Calu3 (cell line): Measurements from ENCODE around the gene SACM1L. TPM values are rescaled to one million over a fixed set of nuclear protein-coding genes. Genes with fewer than 3 reads are reported as not detected.

Source experiments
- BruUV-seq: library from RNA; stranded (reverse); fragments of 400-500 nt; replicated peaks from 2 replicates; lab custom pipeline; 2021; lab: Mats Ljungman, UMichigan
- CTCF ChIA-PET: fragments of 300-600 bp; sonication (Branson Sonifier 250); formaldehyde crosslinking; loops from one replicate; lab custom pipeline; 2022; ENCODE audit warnings: antibody characterized with exemption; lab: Charles Lee
- DNase-seq: peaks from one replicate; pipeline ENCODE4 v3.0.0; 2022
- H3K27ac Mint-ChIP-seq: one replicate; pipeline ENCODE4 v1.8.0; 2022; ENCODE audit warnings: mixed read lengths; ENCODE audit not compliant: unreplicated experiment
- H3K27me3 Mint-ChIP-seq: one replicate; pipeline ENCODE4 v1.8.0; 2022; ENCODE audit warnings: mixed read lengths; ENCODE audit not compliant: unreplicated experiment
- H3K36me3 Mint-ChIP-seq: one replicate; pipeline ENCODE4 v1.8.0; 2022; ENCODE audit warnings: mild to moderate bottlenecking, moderate library complexity, mixed read lengths; ENCODE audit not compliant: insufficient read depth, unreplicated experiment
- H3K4me1 Mint-ChIP-seq: one replicate; pipeline ENCODE4 v1.8.0; 2022; ENCODE audit warnings: mild to moderate bottlenecking, low read depth, mixed read lengths; ENCODE audit not compliant: unreplicated experiment
- H3K4me3 Mint-ChIP-seq: one replicate; pipeline ENCODE4 v1.8.0; 2022; ENCODE audit warnings: mild to moderate bottlenecking, low read depth, moderate library complexity, mixed read lengths; ENCODE audit not compliant: unreplicated experiment
- H3K9me3 Mint-ChIP-seq: one replicate; pipeline ENCODE4 v1.8.0; 2022; ENCODE audit warnings: low read depth, mixed read lengths; ENCODE audit not compliant: unreplicated experiment
- CTCF ChIP-seq: fragments of 200-600 bp; IDR thresholded peaks from one replicate; pipeline ENCODE4 v1.8.0; 2022; ENCODE audit warnings: antibody characterized with exemption; ENCODE audit not compliant: unreplicated experiment
- intact Hi-C: fragments of 100-400 bp; cut with micrococcal nuclease; formaldehyde crosslinking; loops from one replicate; pipeline ENCODE4 v1.10.0; 2022; ENCODE audit not compliant: unreplicated experiment
- total RNA-seq: library from RNA; stranded (reverse); gene quantifications from 2 replicates; pipeline ENCODE4 v1.2.3, GENCODE V29; 2022

Gene SACM1L
- total RNA-seq, 1 experiment from 2014 or later: 40.5 TPM

- Mint-ChIP-seq H3K27me3 (peaks cover 64% of the 10 kb centered on the region), H3K4me1 (peaks cover 26% of the 10 kb centered on the region), H3K4me3 (no peak overlapping the region), H3K9me3 (no peaks in the 10 kb centered on the region), H3K27ac (no peak overlapping the region), H3K36me3 (peaks cover 14% of the 10 kb centered on the region)
- no peak for DNase-seq
- TF ChIP-seq CTCF: no peak
- CTCF ChIA-PET: no interaction called here
- intact Hi-C loops: no loop called here
- BruUV-seq: no TSS peak
Measured at GRCh38 chr3:45794660-45795059, 105.5 kb downstream of the SACM1L start.

Other genes starting within 250 kb of the SACM1L start
- gene LIMD1, start 94.6 kb upstream of the SACM1L start, total RNA-seq: 38.7 and 39.8 TPM in 2 replicates
- gene SLC6A20, start 107.1 kb downstream of the SACM1L start, total RNA-seq: 2.1 and 7.3 TPM in 2 replicates
- 9.3 and 12.7 TPM in 2 replicates for gene LZTFL1, start 152.7 kb downstream of the SACM1L start, total RNA-seq
- gene CCR9, start 197.1 kb downstream of the SACM1L start, total RNA-seq: not detected in 2 replicates